MV-4-11 (cell line): ENCODE results near the gene ADGRL4.

Source experiments
- DNase-seq: peaks from one replicate; lab custom pipeline; 2025; lab: John Stamatoyannopoulos, UW

ADGRL4 gene

DNA sequence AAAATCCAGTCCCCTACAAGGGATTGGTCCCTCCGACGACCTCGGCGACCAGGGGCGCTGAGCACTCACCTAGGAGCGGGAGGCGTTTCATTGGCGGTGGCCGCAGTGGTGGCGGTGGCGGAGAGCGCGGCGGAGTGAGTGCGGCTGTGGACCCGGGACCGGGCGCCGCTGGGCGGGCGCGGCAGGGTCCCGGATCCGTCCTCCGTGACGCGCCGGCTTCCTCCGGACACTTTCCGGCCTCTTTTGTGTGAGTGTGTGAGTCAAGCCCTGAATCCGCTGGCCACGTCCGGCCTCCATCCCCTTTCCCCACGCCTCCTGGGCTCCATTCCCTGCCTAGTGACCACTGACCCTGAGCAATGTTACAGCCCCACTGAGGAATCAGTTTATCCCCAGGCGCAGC lies at the start of gene ADGRL4:
Gene ADGRL4, minus strand, starts transcription at position 167 of the 400 bp plus-strand sequence. Its CDS starts 76 bp downstream, at position 91.
- no peak for DNase-seq

DNA sequence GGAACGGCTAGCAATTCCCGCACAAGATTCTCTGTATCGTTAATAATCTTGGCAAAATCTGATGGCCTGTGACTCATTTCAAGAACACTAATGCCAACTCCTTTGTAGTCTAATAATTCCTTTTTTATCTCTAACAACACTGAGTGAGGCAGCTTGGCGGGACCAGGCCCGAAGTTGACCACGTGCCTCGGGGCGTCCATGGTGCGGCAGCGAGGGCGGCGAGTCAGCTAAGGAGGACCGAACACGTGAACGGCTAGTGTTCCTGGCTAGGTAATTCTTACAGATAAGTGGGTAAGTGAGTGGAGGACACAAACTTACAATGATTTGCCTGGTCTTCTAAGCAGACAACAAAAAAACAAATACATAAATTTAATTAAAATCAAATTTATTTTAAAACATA lies 49.3 kb upstream of the ADGRL4 start:
- DNase-seq = no peak

DNA sequence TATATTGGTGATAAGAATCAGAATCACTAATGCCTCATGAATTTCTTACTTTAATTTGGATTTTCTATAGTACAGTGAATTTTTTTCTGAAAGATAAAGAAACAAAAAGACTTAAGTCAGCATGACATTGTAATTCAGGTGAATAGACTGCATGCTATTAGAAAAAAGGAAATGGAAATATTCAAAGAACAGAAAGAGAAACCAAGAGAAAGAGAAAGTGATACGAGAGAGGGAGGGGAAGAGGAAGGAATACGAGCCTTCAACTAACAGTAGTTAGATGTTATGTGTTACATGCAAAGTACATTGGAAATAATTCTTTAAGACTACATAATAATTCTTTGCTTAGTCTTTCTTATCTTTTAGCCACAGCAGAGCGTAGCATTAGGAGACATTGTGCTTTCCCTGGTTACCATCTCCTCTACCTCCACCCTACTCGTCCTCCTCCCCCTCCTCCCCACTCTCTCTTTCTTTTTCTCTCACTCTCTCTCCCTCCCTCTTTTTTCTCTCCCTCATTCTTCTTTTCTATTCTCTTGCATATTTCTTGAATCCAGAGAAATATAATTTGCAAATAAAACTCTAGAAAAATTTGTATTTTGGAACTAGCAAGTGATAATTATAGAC lies 46.4 kb upstream of the ADGRL4 start:
- DNase-seq = peak; percentile 60

DNA sequence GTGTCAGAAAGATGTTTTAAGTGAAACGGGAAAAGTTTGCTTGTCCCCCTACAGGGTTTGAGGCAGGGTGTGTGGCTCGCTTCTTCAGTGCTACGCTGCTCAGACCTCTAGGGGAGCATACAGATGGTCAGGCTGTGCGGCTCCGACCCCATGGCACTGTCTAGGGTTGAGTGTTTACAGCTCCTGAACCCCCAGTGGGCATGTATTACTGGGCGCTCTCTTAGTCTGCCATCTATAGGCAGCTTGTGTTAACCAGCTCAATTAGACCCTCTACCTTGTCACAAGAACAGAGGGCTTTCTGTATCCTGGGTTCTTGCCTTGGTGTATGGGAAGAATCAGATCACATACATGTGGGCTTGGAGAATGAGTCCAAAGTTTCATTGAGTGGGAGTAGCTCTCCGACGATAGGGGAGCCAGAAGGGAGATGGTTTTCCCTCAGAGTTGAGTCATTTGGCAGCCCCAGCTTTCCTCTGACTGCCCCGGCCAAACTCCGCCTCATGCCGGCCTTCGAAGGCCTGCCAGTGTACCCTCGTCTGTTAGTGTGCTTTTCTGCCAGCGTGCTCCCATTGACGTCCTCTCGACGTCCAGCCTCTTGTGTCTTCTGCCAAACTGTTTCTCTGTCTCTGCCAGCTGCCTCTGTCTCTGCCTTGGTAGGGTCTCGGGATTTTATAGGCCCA lies 38.6 kb upstream of the ADGRL4 start:
- DNase-seq = no peak

DNA sequence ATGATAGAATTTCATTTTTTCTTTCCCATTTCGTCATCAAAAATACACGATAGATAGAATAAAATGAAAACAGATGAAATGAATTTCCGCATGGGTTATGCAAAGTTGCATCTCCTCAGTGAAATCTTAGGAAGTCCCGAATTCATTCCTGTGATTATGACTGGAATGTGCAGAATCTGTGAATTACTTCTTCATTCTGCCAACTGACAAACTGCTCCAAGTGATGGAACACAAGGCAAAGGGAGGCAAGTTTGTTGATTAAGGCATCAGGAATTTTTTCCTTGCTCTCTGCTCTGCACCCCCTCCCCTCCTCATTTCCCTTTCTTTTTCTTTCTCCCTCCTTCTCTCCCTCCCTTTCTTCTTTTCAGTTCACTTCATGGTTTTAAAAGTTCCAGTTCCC lies 37.0 kb upstream of the ADGRL4 start:
- no peak for DNase-seq

DNA sequence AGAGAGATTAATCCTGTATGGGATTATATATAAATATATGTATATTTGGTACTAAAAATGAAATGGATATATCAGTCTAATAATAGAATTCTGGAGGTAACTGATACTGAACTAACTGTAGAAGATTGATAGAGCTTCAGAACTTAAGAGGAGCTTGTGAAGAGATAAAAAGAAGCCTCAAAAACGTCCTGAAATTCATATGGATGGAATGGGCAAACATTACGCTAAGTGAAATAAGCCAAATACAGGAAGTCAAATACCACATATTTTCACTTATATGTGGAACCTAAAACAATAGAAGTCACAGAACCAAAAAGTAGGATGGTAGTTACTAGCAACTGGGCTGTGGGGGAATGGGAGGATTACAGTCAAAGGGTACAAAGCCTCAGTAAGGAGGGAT lies 36.0 kb upstream of the ADGRL4 start:
- no peak for DNase-seq

DNA sequence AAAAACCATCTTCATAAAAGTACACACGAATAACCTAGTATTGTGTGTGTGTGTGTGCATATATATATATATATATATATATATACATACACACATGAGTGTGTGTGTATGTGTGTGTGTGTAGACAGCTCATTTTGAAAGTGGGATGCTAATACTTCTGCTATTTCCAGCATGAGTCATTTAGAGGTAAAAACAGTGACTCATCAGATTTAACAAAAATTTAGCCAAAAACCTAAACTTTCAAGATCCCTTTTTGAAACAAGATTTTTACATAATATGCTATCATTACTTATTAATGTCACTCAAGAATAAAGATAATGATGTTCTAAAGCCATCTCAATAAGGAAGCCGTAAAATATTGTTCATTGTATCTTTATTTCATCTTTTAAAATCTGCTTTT lies 35.6 kb upstream of the ADGRL4 start:
- DNase-seq = peak; percentile 91

DNA sequence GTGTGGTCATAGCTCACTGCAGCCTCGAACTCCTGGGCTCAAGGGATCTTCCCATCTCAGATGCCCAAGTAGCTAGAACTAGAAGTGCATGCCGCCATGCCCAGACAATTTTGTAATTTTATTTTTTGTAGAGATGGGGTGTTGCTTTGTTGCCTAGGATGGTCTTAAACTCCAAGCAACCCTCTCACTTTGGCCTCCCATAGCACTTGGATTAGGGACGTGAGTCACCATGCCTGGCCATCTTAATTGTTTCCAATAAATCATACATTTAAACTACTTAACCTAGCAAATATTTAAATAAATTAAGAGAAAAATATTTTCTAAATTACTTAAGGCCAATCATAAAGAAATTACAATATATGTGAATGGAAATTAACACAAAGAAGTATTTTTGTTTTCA lies 35.1 kb upstream of the ADGRL4 start:
- no peak for DNase-seq

DNA sequence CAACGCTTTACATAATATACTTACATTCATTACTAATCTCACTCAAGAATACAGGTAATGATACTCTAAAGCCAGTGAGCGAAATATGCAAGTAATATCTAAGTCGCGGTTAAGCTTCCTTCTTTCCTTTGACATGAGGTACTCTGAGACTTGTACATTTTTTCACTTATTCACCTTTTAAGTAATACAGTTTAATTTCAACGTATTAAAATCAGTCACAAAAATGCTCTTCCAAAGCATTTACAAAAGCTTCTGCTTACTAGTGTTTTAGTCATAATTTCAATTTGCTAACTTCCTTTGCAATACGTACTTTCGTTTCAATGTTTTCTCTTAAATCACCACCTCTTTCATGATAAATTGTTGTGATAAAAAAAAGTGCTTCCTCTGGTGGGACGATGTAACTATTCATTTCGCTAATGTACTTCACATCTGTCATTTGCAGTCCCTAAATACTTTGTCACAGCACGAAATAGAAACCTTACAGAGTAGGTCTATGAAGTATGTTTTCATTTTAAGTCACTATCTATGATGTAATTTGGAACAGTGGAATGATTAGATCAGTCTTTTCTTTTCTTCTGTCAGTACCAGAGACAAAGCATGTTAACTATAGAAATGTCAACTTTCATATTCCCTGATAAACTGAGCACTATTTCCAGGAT lies 34.0 kb upstream of the ADGRL4 start:
- peak; percentile 33 for DNase-seq

DNA sequence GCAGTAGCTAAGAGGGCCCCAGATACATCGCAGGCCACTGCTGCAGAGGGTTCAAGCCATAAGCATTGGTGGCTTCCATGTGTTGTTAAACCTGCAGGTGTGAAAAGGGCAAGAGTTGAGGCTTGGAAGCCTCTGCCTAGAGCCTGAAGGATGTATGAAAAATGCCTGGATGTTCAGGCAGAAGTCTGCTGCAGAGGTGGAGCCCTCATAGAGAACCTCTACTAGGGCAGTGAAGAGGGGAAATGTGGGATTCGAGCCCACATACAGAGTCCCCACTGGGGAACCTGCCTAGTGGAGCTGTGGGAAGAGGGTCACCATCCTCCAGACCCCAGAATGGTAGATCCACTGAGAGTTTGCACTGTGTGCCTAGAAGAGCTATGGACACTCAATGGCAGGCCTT lies 30.6 kb upstream of the ADGRL4 start:
- no peak for DNase-seq

DNA sequence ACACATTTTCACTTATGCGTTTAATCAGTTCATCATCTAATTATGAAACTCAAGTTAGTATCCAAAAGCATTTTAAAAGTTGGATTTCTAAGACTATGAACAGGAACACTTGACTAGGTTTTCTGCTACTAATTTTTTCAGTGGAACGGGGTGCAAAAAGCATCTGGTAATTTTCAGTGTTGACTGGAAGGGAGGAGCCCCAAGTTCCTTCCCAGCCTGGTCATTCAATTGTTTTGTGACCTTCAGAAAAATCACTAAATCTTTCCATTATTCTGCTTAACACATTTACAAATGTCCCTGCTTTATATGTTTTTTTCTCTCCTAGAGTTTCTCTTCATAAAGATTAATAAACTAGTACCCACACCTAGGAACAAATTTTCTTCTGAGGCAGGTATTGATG lies 6.0 kb upstream of the ADGRL4 start:
- no peak for DNase-seq

DNA sequence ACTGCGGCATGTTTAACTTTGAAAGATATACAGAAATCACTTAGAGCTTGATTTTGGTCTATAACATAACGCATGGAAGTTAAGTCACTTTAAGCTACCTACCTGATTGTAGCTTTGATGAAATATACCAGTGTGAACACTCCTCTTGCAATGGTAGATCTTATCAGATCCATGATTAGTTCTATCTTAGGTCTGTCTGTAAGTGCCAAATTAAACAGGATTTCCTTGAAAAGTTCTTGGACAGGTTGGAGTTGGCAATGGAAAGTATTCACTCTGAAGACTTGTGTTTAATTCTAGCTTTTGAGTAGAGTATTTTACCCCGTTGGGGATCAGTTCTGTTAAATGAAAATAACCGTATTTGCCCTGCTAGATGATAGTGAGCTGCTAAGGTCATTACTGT lies 4.1 kb upstream of the ADGRL4 start:
- DNase-seq = no peak

DNA sequence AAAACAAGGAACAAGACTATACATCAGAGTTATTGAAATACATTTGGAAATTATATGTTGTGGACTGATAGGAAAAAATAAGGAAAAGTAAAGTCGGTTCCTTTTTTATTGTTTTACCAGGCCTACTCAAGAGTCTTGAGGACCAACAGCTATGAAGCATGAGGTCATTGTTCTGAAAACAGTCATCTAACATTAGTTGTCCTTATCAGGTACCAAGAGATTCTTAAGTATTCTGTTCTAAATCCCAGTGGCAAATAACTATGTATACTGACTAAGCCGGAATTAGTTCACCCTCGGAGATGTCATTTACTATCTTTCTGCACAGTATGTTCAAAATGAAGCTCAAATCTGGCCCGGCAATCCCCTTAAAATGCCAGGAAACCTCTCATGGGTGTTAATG lies 585 bp downstream of the ADGRL4 start:
- no peak for DNase-seq

DNA sequence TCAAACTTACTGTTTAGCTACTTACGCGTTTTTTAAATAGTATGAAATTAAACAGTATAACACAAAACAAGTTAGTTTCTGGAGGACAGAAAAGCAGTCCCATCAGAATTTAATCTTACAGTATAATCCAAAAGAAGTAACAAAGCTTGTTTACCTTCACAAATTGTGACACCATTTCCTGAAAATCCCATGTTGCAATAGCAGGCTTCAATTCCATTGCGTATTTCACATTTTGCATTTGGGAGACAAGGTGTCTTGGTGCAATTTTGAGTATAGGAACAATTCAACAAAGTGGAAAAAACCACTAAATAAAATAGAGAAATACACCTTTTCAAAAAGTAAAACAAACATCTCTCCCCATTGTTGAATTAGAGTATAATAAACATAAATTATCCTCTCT lies 1.6 kb downstream of the ADGRL4 start:
- DNase-seq = no peak

DNA sequence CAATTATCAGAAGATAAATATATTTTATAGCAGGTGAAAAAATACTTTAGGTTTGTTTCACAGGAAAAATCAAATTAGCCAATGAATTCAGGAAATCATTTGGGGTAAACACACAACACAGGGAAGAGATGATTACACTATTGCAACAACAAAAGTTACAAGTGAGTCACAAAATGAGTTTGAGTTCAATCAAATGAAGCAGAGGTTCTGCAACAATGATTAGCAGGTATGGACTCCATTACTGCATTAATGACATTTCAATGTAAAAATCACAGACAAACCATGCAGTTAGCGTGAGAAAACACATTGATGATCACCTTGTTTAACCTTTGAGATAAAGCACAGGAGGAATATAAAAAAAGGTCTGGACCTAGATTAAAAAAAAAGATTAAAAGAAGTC lies 9.7 kb downstream of the ADGRL4 start:
- no peak for DNase-seq

DNA sequence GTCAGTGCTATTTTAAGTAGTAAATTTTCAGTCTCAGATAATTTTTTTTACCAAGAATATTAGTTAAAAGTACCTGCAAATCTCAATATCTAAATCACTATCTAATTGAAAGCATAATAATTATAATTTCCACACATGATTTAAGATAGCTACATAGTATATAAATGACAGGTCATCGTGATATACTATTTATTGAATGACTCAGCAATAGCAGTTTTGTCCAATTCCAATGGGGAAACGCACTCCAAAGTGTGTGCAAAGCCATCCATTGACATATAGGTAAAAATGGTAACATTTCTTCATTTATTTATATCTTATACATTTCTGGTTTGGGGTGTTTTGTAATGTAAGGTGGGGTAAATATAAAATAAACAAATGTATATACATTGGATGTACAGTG lies 19.5 kb downstream of the ADGRL4 start:
- no peak for DNase-seq

DNA sequence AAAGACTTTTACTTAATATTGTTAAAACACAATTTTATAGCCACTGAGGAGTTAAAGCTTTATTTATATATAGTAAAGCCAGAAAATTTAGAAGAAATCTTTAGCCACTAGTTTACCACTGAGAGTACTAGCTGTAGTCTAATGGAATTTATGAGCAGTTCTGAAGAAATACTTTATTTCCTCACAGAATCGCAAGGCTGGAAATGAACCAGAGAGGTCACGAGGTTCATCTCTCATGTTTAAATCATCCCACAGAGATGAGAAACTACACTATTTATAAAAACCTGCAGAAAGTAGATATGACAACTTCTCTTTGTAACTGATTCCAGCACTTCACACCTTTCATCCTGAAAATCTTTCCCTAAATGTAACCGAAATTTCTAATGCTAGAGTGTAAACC lies 26.0 kb downstream of the ADGRL4 start:
- peak; percentile 26 for DNase-seq

DNA sequence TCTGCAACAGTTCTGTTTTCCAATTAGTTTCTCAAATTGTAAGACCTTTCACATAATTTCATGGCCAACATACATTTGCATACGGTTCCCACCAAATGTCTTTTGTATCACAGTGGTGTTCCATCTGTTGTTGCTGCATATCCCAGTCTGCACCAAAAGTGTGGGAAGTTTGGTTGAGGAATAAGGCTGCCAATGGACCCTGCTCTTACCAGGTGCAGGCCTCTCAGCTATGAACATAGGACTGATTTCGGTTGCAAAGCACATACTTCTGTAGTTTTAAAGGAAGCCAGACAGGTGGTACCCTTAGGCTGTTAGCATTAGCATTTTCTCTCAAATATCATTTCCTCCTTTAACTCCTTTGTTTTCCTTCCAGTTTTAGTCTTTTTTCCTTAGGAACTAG lies 33.8 kb downstream of the ADGRL4 start:
- DNase-seq = no peak

DNA sequence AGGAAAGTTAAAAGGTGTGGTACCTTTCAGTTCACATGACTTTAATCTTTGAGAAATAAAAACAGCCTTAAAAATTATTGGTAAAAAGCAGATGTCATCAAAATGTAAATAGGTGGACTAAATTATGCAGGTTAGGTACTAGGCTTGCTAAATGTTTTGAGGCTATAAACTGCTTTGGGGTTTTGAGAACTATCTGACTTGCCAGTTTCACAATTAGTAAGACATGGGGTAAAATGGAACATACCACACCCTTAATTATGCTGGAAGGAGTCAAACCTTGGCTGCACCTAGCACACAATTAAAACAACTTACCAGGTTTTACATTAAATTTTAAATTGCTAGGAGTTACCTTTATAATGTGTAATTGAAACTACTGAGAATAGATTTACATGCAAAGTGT lies 39.4 kb downstream of the ADGRL4 start:
- DNase-seq = peak; percentile 23

DNA sequence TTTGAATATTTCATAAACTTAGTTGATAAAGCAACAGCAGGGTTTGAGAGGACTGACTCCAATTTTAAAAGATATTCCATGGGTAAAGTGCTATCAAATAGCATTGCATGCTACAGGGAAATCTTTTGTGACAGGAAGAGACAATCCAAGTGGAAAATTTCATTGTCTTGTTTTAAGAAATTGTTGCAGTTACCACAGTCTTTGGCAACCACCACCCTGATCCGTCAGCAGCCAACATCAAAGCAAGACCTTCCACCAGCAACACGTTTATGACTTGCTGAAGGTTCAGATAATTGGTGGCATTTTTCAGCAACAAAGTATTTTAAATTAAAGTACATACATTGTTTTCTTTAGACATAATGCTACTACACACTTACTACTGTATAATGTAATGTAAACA lies 47.8 kb downstream of the ADGRL4 start:
- no peak for DNase-seq

DNA sequence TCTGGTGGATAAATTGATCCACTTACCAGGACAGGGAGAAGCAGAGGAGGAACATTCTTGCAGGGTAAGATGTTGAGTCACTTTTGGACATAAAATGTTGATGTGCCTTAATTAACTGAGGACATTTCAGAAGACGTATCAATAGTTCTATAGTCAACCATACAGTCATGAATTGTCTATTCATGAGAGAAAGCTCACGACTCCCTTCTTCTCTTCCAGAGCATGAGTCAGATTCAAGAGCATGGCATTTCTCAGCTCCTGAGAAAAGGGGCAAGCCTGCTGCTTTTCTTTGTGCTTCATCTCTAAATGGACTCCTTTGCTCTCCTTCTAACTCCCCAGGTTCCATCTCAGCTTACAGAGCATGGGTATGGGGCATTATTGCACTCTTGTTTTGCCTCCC lies 55.7 kb downstream of the ADGRL4 start:
- DNase-seq = no peak

DNA sequence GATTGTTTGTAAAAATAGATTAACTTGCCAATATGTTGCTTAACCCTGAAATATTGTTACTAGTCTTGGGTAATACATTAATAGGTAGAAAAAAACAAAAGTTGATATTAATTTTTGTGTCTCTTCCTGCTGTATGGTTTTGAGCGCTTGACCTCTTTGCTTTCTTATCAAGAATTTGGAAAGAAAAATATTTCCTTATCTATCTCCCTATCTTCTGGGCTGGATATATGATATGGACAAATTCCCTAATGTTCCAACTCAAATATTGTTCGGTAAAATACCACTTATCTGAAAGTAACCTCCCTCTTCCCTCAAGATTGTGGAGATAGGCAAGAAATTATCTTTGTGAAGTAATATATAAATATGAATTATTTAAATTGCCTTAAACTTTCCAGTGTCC lies 57.3 kb downstream of the ADGRL4 start:
- DNase-seq = no peak

DNA sequence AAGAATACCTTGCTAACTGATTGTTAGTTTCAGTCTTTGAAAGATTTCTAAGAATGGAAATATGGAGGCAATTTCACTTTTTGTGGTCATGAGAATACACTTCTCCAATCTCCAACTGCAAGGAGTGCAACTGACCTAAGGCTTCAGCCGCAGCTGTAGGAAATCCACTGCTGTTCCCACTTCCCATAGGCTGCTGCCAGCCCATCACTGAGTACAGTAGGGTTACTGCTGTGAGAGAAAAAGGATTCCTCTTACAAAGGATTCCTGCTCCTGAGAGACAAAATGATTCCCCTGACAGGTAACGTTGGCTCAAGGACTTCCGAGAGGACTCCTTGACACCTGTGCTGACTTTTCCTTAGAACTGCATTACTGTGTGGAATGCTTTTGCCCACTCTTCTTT lies 87.4 kb downstream of the ADGRL4 start:
- DNase-seq = peak; percentile 82

DNA sequence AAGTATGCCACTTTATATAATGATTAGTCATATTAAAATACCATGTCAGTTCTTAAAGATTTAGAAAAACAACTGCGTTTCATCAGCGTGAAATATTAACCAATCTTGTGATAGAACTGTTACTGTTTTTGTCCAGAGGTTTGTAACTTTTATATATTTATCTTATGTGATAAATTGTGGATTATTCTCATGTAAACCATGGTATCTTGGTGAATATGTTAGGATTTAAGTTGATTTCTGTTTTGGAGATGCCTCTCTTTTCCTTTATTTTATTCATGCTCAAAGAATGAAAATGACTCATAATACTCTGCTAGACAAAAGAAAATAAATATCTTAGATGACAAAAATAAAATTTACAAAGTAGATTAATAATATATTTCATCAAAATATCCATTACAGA lies 88.4 kb downstream of the ADGRL4 start:
- DNase-seq = no peak
